ENCODE results near the gene MS4A10. TPM values are rescaled to one million over a fixed set of nuclear protein-coding genes. Genes with fewer than 3 reads are reported as not detected.
"Not testable (repeated sequence)": the region's sequence is repeated elsewhere in the genome, so short reads cannot be mapped to it uniquely, and the experiment has no call there.

Gene MS4A10
- not detected for total RNA-seq

DNA sequence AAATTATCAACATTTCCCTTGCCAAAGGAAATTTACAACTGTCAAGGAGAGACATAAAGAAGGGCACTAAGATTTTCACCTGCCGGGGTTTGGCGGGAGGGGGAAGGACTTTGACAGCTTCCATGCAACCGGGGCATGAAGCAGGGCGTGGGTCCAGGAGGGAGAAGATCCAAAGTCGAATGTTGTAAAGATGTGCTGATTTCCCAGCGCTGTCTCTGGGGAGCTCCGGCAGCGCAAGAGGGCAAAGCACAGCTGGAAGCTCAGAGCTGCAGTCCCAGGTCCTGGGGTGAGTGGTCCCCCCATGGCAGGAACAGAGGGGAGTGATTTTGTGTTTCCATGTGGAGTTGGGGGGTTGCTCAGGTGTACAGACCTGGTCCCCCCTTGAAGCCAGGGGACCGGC, at the start of gene MS4A10:
Gene MS4A10, plus strand, starts transcription at position 198 of the 400 bp plus-strand sequence. CDS start 5,003 bp downstream, outside the sequence.
- DNase-seq (ENCODE audit: low spot score) = no peak

DNA sequence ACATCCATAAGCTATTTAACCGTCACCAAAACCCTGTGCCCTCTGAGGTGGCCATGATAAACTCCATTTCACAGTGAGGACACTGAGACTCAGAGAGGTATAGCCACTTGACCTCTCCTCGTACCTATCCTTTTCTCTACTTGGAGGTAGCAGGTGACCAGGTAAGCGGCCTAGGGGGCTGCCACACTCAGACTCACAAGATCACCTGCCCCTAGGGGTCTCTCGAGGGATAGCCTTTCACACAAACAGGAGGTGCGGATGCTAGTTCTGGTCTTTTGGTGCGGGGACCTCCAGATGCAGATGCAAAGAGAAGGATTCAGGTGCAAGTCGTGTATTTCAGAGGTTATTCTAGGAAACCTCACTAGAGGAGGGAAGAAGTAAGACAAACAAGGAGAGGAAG, 46.0 kb upstream of the MS4A10 start:
- no peak for DNase-seq (ENCODE audit: low spot score)

DNA sequence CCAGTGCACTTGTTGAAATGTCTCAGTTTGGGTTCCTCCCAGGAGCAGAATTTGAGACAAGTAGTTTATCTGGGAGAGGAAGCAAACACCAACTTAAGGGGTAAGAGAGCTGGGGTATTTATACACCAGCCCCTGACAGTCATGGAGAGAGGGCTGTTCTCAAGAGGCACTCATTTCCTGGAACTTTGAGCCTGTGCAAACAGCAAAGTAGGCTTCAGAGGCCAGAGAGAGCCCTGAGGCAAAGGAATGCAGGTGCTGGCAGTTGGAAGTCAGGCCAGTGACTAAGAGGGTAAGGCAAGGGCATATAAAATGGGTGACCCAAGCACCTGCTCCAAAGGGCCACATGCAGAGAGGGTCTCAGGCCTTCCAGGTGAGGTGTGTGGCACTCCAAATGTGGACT, 44.6 kb upstream of the MS4A10 start:
- DNase-seq (ENCODE audit: low spot score) = no peak

DNA sequence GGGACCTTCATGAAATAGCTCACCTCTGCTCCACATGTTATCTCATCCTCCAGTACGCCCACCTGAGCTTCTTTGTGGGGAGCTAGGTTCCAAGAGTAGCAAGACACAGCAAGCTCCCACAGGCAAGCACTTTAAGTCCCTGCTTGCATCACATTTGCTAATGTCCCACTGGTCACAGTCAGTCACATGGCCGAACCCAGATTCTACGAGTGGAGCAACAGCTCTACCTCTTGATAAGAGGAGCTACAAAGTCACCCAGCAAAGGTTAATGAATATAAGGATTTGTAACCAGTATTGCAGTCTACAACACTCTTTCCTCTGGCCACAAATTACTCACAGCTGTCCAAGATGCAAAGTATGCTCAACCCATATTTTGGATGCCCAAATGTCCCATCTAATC, 43.7 kb upstream of the MS4A10 start:
- DNase-seq (ENCODE audit: low spot score) = no peak

DNA sequence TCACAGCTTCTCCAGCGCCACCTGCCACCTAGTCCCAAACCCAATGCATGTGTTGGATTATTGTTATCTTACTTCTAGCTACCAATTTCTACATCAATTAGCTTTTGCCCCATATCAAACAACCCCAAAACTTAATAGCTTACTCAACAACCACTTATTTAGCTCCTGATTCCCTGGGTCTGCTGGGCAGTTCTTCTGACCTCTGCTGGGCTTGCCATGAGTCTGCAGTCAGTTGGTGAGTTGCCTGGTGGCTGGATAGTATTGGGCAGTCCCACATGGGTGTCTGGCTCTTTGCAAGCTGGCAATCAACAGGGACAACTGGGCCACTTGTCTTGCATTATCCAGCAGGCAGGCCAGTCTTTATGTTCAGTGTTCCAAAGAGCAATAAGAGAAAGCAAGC, 42.1 kb upstream of the MS4A10 start:
- no peak for DNase-seq (ENCODE audit: low spot score)

DNA sequence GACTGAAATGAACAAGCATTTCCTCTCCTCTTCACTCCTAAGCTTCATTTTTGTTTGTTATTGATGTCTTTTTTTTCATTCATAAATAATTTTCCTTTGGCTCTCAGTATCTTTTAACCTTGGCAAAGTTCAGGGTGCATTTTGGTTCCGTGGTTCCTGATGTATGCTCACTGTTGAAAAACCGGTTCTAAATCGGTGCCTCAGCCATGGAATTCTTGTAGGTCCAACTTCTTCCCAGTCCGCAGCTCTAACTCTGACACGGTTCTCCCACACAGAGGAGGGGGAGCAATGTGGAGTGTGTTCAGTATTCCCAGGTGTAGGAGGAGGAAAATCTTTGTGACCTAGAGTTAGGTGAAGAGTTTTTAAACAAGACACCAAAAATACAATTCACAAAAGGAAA, 41.0 kb upstream of the MS4A10 start:
- no peak for DNase-seq (ENCODE audit: low spot score)

DNA sequence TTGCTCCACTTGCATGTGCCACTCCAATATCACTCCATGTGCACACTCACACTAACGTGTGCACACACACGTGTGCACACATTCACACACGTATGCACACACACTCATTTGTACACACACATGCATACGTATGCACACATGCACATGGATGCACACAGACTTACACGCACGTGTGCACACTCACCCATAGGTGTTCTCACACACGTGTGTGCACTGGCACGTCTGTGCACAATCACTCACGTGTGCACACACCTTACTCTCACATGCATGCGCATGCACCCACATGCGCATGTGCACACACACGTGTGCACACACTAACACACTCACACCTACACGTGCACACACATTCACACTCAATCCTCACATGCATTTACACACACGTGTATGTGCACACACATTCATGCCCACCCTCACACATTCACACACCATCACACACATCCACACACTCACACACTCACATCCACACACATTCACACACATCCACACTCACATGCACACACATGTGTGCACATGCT, 37.7 kb upstream of the MS4A10 start:
- DNase-seq (ENCODE audit: low spot score) = no peak

DNA sequence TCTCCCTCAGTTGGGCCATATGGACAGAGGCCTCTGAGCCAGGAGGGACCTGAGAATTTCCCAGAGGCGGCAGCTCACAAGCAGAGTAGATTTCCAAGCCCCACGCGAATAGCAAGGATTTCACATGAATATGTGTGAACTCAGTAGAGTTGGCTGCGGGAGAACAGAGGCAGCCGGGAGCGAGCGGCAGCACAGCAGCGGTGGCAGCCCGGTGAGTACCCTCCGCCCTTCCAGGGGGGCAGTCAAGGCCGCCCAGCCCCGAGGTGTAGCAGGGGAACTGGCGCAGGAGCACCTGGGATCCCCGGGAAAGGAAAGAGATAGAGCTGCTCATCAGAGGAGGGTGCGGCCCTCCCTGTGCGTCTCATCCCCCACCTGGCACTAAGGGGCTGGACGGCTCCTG, 36.9 kb upstream of the MS4A10 start:
- DNase-seq (ENCODE audit: low spot score) = no peak

DNA sequence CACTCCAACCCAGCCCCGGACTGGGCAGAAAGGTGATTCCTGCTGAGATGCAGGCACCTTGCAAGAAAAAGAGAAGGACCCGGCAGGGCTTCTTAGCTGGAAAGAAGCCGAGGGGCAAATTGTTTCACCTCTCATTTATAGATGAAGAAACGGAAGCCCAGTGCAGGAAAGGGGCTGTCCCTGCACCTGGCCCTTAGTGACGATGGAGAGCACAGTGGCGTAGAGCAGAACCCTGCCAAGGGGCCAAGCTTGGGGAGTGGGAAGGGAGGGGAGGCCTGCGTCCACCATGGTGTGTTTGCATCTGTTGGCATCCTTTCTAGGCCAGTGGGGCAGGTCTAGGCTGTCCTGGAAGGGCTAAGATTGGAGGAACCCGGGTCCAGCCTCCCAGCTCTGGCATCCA, 36.3 kb upstream of the MS4A10 start:
- DNase-seq (ENCODE audit: low spot score) = no peak

DNA sequence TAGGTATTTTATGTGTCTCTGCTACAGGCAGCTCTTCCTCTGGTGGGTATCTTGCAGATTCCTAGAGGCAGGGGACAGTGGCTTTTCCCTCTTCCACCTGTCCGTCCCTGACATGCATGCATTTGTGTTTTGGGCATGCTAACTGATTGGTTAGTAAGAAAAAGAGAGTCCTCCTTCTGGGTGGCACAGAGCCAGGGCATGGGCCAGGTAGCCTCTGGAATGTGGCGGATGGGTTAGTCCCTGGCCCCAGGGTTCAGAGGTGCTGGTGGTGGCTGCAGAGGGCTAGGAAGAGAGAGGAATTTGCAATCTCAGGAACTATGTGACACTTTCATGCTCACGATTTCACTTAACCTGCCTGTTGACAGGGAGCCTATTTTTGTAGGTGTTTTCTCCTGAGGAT, 34.2 kb upstream of the MS4A10 start:
- DNase-seq (ENCODE audit: low spot score) = no peak

DNA sequence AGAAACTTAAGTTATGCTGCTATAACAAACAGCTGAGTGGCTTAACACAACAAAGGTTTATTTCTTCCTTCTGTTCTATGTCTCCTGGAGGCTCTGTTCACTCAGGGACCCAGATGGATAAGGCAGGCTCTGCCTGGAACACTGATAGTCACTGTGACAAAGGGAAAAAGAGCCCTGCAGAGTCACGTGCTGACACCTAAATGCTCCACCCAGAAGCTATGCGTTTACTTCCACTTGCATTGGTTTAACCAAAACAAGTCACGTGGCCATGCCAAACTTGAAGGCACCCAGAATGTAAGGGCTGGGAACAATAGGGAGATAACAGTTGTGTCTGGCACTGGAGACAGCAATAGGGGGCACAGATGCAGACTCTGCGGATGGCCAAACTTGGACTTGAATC, 31.8 kb upstream of the MS4A10 start:
- DNase-seq (ENCODE audit: low spot score) = no peak

DNA sequence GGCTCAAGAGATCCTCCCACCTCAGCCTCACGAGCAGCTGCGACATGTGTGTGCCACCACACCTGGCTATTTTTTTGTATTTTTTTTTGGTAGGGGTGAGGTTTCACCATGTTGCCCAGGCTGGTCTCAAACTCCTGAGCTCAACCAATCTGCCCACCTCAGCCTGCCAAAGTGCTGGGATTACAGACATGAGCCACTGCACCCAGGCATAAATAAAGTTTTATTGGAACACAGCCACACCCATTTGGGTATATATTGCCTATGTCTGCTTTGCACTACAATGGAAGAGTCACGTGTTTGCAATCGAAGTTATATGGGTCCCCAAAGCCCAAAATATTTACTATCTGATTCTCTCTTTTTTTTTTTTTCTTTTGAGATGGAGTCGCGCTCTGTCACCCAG, 30.2 kb upstream of the MS4A10 start:
- no peak for DNase-seq (ENCODE audit: low spot score)

DNA sequence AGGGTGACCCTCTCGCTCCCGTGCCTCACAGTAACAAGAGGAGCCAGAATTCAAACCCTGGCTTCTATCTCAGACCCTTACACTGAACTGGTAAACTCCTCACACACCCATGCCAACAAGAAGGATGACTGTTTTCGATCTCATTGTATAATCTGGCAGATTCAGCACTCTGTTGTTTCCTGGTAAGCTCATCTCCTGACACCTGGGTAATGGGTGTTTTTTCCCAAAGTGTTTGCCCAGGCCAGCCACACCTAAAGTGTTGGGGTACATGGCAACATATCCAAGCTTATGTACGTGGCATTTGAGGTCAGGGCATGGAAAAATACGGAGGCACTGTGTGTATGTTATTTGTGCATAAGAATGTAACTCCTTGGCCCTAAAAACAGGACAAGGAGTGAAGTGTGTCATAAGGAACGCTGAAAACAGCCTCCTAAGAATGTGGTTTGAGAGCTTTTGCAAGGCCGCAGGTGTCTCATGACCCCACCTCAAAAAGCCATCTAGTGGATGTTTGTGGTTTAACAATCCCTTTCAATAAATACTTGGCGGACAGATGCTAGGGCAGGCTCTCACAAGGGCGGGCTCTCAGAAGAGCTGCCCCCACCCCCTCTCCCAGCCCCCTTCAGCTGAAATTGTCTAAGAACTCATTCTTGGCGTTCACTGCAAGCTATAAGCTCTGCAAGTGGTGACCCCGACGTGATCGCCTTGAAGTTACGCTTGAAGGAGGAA, 28.7 kb upstream of the MS4A10 start, which contains the start of gene MS4A15:
Gene MS4A15, plus strand, starts transcription at position 561 of the 726 bp plus-strand sequence. CDS start 6,867 bp downstream, outside the sequence.
- no peak for DNase-seq (ENCODE audit: low spot score)

DNA sequence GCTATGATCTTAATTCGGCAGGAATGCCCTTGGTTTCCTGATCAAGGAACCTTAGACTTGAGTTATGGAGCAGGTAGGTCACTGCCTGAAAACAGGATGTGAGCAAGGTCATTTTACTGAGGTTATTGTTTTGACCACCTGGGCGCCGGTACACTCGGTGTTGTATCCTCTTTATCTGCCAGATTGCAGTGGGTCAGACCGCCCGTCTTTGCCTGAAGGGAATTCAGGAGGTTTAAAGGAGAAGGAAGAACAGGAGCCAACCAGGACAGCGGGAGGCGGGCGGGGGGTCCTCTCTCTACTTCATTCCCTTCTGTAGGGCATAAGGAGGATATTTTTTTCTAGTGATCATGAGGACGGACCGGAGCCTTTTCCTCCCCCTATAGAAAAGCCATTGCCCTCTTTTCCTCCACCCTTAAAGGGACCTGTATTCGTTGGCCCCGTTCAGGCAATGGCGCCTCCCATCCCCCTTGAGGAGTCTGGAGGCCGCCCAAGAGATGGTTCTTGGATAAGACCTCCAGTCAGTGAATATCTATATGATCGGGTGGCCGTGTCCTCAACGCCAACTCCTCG, 27.8 kb upstream of the MS4A10 start:
- no peak for DNase-seq (ENCODE audit: low spot score)

DNA sequence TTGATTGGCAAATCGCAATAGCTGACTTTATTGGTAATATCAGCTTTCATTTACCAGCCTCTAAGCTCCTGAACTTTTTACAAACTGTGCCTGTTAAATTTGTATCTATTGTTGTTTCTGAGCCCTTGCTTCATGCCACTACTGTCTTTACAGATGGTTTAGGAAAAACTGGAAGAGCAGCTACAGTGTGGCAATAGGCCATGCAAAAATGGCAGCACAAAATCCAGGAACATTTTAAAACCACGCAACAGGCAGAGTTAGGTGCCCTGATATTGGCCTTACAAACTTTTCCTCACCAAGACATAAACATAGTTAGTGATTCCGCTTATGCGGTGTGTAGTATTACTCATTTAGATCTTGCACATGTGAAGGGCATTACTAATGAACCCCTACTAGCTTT, 26.5 kb upstream of the MS4A10 start:
- not testable (repeated sequence) for DNase-seq (ENCODE audit: low spot score)

DNA sequence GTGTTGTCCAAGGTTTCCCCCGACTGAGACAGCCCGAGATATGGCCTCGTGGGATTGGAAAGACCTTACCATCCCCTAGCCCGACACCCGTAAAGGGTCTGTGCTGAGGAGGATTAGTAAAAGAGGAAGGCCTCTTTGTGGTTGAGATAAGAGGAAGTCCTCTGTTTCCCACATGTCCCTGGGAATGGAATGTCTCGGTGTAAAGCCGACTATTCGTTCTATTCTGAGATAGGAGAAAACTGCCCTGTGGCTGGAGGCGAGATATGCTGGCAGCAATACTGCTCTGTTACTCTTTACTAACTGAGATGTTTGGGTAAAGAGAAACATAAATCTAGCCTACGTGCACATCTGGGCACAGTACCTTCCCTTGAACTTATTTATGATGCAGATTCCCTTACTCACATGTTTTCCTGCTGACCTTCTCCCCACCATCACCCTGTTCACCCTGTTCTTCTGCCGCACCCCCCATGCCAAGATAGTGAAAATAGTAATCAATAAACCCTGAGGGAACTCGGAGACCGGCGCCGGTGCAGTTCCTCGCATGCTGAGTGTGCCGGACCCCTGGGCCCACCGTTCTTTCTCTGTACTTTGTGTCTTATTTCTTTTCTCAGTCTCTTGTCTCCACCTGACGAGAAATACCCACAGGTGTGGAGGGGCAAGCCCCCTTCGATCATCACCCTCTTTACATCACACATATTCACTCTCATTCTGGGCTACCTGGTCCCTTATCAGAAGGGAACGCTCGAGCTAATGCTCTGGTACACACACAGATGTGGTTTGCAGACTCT, 25.5 kb upstream of the MS4A10 start:
- not testable (repeated sequence) for DNase-seq (ENCODE audit: low spot score)

DNA sequence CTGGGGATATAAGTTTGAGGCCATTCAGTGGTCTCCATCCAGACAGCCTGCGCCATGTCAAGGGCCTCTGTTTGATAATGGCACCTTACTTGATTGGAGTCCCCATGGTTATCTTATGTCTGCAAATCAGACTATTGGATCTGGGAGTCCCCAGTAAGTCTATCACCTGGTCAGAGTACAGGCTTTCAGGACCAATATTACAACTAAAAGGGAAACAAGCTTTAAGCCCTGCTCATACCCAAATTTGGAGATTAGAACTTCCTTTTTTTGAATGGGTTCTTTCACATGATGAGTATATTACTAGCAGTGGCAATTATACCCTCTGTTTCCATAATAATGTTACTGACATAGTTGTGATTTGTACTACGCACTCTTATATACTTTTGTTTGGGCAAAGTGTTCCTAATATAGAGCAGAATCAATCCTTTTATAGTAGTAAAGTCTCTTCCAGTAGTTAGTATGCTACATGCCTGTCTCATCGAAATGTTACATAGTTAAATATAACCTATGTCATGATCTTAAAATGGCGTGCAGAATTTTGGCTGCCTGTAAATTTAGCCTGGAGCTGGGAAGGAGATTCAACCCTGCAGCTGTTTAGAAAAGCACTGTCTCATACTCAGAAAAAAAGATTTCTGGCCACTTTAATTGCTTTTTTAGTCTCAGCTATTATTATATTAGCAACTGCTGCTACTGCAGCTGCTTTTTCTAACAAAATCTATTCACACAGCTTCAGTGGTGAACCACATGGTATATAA, 23.5 kb upstream of the MS4A10 start:
- DNase-seq (ENCODE audit: low spot score) = no peak

DNA sequence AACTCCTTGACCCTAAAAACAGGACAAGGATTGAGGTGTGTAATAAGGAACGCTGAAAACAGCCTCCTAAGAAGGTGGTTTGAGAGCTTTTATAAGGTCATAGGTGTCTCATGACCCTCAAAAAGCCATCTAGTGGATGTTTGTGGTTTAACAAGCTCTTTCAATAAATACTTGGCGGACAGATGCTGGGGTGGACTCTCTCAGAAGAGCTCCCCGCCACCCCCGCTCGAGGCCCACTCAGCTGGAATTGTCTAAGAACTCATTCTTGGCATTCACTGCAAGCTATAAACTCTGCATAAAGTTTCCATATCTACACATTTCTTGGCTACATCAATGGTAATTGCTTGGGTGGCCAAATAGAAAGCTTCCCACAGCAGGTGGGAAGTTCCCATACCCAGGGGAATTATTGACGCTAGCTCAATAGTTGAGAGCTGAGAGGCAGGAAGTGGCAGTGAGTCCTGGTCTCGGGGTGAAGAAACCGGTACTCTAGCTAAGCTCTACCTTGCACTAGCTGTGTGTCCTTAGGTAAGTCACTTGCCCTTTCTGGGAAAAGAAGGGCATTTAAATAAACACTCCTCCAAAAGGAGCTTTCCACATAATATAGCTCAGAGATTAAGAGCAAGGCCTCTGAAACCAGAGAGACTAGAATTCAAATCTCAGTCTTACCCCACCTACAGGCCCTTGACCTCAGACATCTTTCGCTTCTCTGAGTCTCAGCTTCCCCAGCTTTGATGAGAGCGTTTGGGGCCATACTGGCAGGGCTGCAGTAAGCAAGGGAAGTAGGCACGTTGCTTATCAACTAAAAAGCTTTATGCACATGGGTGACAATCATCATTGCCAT, 22.1 kb upstream of the MS4A10 start:
- no peak for DNase-seq (ENCODE audit: low spot score)

DNA sequence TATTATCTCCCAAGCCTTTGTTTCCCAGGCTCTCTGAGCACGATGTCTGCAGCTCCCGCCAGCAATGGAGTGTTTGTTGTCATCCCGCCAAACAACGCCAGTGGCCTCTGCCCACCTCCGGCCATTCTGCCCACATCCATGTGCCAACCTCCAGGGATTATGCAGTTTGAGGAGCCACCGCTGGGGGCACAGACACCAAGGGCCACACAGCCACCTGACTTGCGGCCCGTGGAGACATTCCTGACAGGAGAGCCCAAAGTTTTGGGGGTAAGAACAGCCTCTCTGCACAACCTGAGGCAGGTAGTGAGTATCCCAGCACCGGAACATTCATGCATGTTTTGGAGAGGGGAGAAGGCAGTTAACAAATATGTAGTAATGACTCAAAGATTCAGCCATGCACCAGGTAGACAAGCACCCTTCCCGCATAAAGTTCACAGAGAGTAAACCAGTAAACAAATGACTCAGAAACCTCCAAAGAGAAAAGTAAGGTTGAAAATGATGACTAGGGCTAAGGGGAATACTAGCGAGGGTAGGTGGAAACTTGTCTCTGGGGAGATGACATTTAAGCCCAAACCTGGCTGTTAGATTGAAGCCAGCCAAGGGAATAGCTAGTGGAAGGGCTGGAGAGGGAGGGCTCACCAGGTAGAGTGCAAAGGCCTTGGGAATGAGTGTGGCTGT, 21.3 kb upstream of the MS4A10 start:
- no peak for DNase-seq (ENCODE audit: low spot score)

DNA sequence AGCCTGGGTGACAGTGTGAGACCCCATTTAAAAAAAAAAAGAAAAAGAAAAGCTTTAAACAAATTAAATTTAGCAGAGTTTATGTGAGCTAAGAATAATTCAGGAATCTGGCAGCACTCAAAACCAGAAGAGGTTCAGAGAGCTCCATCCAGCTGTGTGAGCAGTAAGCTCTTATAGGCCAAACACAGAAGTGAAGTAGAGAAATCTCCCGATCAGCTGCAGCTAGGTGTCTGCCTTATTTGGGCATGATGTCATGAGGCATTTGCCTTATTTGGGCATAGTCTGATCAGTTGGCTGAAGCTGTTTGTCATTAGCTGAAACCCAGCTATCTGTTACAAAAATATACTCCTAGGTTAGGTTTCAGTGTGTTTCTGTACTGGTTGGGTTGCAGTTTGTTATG, 20.3 kb upstream of the MS4A10 start:
- DNase-seq (ENCODE audit: low spot score) = no peak
